Neural cell (in vitro differentiated cells): ENCODE measurements around the gene AASS. TPM values are rescaled to one million over a fixed set of nuclear protein-coding genes. Genes with fewer than 3 reads are reported as not detected.

Experiments
- H2AFZ ChIP-seq: fragments of 200-600, 300-800 bp; sonication (generic), shearing (Covaris generic); 2 replicates; pipeline ENCODE4 v1.6.0; 2014; ENCODE audit warnings: low read depth, mild to moderate bottlenecking, antibody characterized with exemption, low read length, moderate library complexity
- H3F3A ChIP-seq: fragments of 200-600 bp; shearing (Covaris generic); 2 replicates; pipeline ENCODE4 v1.6.1; 2016; ENCODE audit warnings: mild to moderate bottlenecking, moderate library complexity, mixed read lengths, antibody characterized with exemption, low read length; ENCODE audit not compliant: insufficient read depth, poor library complexity, severe bottlenecking
- H3K27ac ChIP-seq: fragments of 200-600, 300-800 bp; sonication (generic), shearing (Covaris generic); 2 replicates; pipeline ENCODE4 v1.5.1; 2014; ENCODE audit warnings: mild to moderate bottlenecking, low read length, moderate library complexity
- H3K27me3 ChIP-seq: fragments of 300-800, 200-600 bp; sonication (generic), shearing (Covaris generic); 2 replicates; pipeline ENCODE4 v1.6.0; 2014; ENCODE audit warnings: mild to moderate bottlenecking, low read depth, low read length, moderate library complexity; ENCODE audit not compliant: insufficient read depth
- H3K36me3 ChIP-seq: fragments of 300-800, 200-600 bp; sonication (generic), shearing (Covaris generic); 2 replicates; pipeline ENCODE4 v1.5.1; 2014; ENCODE audit warnings: mild to moderate bottlenecking, antibody characterized with exemption, low read length, moderate library complexity; ENCODE audit not compliant: insufficient read depth
- H3K4me2 ChIP-seq: fragments of 300-800, 200-600 bp; sonication (generic), shearing (Covaris generic); 2 replicates; pipeline ENCODE4 v1.6.0; 2014; ENCODE audit warnings: mild to moderate bottlenecking, low read length
- H3K4me3 ChIP-seq: fragments of 300-800, 200-600 bp; sonication (generic), shearing (Covaris generic); 2 replicates; pipeline ENCODE4 v1.5.1; 2014; ENCODE audit warnings: mild to moderate bottlenecking, low read length, moderate library complexity
- H3K79me2 ChIP-seq: fragments of 200-600 bp; shearing (Covaris generic); replicated peaks from 2 replicates; pipeline ENCODE4 v1.6.0; 2014; ENCODE audit warnings: mild to moderate bottlenecking, low read length, moderate library complexity; ENCODE audit not compliant: insufficient read depth
- H3K9ac ChIP-seq: fragments of 300-800, 200-600 bp; sonication (generic), shearing (Covaris generic); 2 replicates; pipeline ENCODE4 v1.6.1; 2016; ENCODE audit warnings: mild to moderate bottlenecking, low read length, mixed read lengths
- H3K9me2 ChIP-seq: fragments of 200-600 bp; shearing (Covaris generic); 2 replicates; pipeline ENCODE4 v1.6.1; 2016; ENCODE audit warnings: mild to moderate bottlenecking, low read length, mixed read lengths; ENCODE audit not compliant: insufficient read depth
- H3K9me3 ChIP-seq: fragments of 200-600, 300-800 bp; sonication (generic), shearing (Covaris generic); 2 replicates; pipeline ENCODE4 v1.6.1; 2016; ENCODE audit warnings: mild to moderate bottlenecking, mixed run types, low read length, moderate library complexity, mixed read lengths
- H4K20me1 ChIP-seq: fragments of 200-600 bp; shearing (Covaris generic); 2 replicates; pipeline ENCODE4 v1.6.1; 2016; ENCODE audit warnings: mild to moderate bottlenecking, mixed run types; ENCODE audit not compliant: insufficient read depth
- CTCF ChIP-seq: fragments of 450-650 bp; IDR thresholded peaks from 2 replicates; pipeline ENCODE4 v1.5.1; 2014; ENCODE audit warnings: antibody characterized with exemption, mild to moderate bottlenecking, moderate library complexity; ENCODE audit not compliant: poor library complexity, severe bottlenecking
- EP300 ChIP-seq: fragments of 450-650 bp; conservative IDR thresholded peaks from 2 replicates; pipeline ENCODE4 v1.6.1; 2014; ENCODE audit warnings: antibody characterized with exemption, mild to moderate bottlenecking, moderate library complexity; ENCODE audit not compliant: poor library complexity, severe bottlenecking
- EZH2 ChIP-seq: fragments of 200-600, 300-800 bp; shearing (Covaris generic), sonication (generic); IDR thresholded peaks from 2 replicates; pipeline ENCODE4 v1.6.1; 2014; ENCODE audit warnings: antibody characterized with exemption, low read length, borderline replicate concordance, mild to moderate bottlenecking; ENCODE audit not compliant: insufficient read depth, poor library complexity, severe bottlenecking
- MXI1 ChIP-seq: fragments of 450-650 bp; conservative IDR thresholded peaks from 2 replicates; pipeline ENCODE4 v1.6.1; 2014; ENCODE audit warnings: antibody characterized with exemption, mild to moderate bottlenecking; ENCODE audit not compliant: poor library complexity, severe bottlenecking
- POLR2AphosphoS5 ChIP-seq: IDR thresholded peaks from 2 replicates; pipeline ENCODE4 v1.6.1; 2012
- RAD21 ChIP-seq: fragments of 450-650 bp; conservative IDR thresholded peaks from 2 replicates; pipeline ENCODE4 v1.6.1; 2014; ENCODE audit warnings: antibody characterized with exemption, mild to moderate bottlenecking, moderate library complexity
- REST ChIP-seq: IDR thresholded peaks from 2 replicates; pipeline ENCODE4 v1.6.1; 2012; ENCODE audit warnings: borderline replicate concordance
- SMC3 ChIP-seq: fragments of 450-650 bp; conservative IDR thresholded peaks from 2 replicates; pipeline ENCODE4 v1.6.1; 2014; ENCODE audit warnings: antibody characterized with exemption, mild to moderate bottlenecking, moderate library complexity; ENCODE audit not compliant: poor library complexity
- TAF1 ChIP-seq: IDR thresholded peaks from 2 replicates; pipeline ENCODE4 v1.6.1; 2012; ENCODE audit warnings: low read depth
- polyA plus RNA-seq: library from polyadenylated mRNA; depleted of rRNA; stranded (reverse); fragments of >200 nt; gene quantifications from 2 replicates; pipeline ENCODE4 v1.2.3, GENCODE V29; 2014

AASS gene
- polyA plus RNA-seq, 1 donor from 2014 or later: 12.5 TPM

GRCh38 chr7:122132341-122132740 is 11.7 kb downstream of the AASS start:
- Histone ChIP-seq H2AFZ (no peak overlapping the region), H4K20me1 (no peaks in the 10 kb centered on the region), H3K27ac (no peak overlapping the region), H3K4me3 (no peak overlapping the region), H3K79me2 (peaks cover 35% of the 10 kb centered on the region), H3K27me3 (no peaks in the 10 kb centered on the region), H3K9me3 (no peaks in the 10 kb centered on the region), H3F3A (no peaks in the 10 kb centered on the region), H3K9me2 (no peaks in the 10 kb centered on the region), H3K9ac (no peak overlapping the region), H3K4me2 (no peak overlapping the region), H3K36me3 (no peaks in the 10 kb centered on the region)
- TF ChIP-seq CTCF: no peak
- TF ChIP-seq EP300: no peak
- TF ChIP-seq REST: no peak
- TF ChIP-seq SMC3: no peak
- TF ChIP-seq RAD21: no peak
- no peak for TF ChIP-seq TAF1

GRCh38 chr7:122123746-122124145 is 20.3 kb downstream of the AASS start:
- no peaks in the 10 kb centered on the region for H3K9me2 ChIP-seq
- TF ChIP-seq SMC3: no peak
- TF ChIP-seq MXI1: no peak
- TF ChIP-seq RAD21: no peak
- no peak for TF ChIP-seq EZH2
- no peak for TF ChIP-seq REST
- TF ChIP-seq POLR2AphosphoS5: no peak
- TF ChIP-seq CTCF: no peak
- TF ChIP-seq EP300: no peak
- TF ChIP-seq TAF1: no peak
- H3K27ac ChIP-seq: no peak overlapping the region
- no peaks in the 10 kb centered on the region for H3K36me3 ChIP-seq
- H3K9me3 ChIP-seq: no peaks in the 10 kb centered on the region
- H3K4me2 ChIP-seq: no peak overlapping the region
- no peaks in the 10 kb centered on the region for H3K27me3 ChIP-seq
- H3F3A ChIP-seq: no peaks in the 10 kb centered on the region
- H3K9ac ChIP-seq: no peak overlapping the region
- H3K79me2 ChIP-seq: no peaks in the 10 kb centered on the region
- no peak overlapping the region for H3K4me3 ChIP-seq
- no peaks in the 10 kb centered on the region for H4K20me1 ChIP-seq
- H2AFZ ChIP-seq: no peak overlapping the region
